Stimulated activated CD4-positive, alpha-beta T cell treated with anti-CD3 and anti-CD28 coated beads, TNF-alpha, amount 100 ng/mL, for 48 hours (primary cell): ENCODE measurements around the gene BACE1-AS.
"Not testable (repeated sequence)": the region's sequence is repeated elsewhere in the genome, so short reads cannot be mapped to it uniquely, and the experiment has no call there.

ENCODE experiments used
- DNase-seq, 3 donors: peaks; one replicate each; pipeline ENCODE4 v3.0.0-alpha.2; 2020; ENCODE audit warnings: low read depth in 3 of 3

BACE1-AS gene

DNA sequence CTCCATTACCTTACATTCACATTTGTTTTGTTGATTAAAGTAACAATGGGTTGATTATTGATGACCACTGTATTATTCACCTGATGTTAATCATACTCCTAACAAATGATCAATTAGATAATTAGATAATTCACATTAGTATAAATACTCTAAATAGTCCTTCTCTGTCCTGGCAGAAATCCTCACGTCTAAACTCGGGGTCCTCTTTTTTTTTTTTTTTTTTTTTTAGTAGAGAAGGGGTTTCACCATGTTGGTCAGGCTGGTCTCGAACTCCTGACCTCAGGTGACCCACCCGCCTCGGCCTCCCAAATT, 36.1 kb downstream of the BACE1-AS start:
- DNase-seq, result not testable (repeated sequence)

DNA sequence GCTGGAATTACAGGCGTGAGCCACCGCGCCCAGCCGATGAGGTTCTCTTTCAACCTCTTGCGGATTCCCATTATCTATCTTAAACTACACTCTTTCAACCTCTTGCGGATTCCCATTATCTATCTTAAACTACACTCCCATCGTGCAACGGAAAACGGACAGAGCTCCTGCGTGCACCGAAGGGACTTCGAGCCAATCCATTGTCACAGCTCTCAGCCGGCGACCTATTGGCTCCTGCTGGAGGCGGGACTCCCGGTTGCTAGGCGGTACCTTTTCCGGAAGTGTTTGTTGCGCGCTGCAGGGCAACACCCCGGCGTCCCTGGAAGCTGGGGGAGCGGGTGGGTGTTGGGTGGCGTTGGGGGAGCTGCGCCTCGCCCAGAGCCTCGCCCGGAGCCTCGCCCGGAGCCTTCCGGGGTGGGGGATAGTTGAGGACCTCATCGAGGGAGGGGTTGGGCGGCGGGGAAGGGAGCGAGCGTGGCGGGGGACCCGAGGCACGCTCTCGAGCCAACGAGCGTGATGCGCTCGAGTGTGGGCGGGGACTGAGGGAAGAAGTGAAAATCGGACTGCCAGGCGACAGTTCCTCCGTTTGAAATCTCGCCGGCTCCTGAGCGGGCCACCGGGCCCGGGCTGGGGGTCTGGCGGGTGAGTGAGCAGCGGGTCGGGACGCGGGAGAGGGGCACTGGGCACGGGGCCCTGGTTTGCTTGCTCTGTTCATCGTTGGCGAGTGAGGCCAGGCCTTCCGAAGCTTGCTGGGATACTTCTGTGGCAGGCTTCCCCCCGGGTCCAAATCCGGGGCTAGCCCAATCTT, 36.6 kb downstream of the BACE1-AS start, which contains the start of gene CEP164:
CEP164 (plus strand) TSS at position 288 of the 808 bp plus-strand sequence. CDS start 10,733 bp downstream, outside the sequence.
- peak; percentile 87 to 92 (median 89) for DNase-seq

GRCh38 chr11:117328375-117329010, 37.3 kb downstream of the BACE1-AS start:
- DNase-seq, result no peak

GRCh38 chr11:117332843-117333242, 41.7 kb downstream of the BACE1-AS start:
- no peak for DNase-seq

- no peak for DNase-seq
Measured at GRCh38 chr11:117333917-117334316, 42.8 kb downstream of the BACE1-AS start.

DNA sequence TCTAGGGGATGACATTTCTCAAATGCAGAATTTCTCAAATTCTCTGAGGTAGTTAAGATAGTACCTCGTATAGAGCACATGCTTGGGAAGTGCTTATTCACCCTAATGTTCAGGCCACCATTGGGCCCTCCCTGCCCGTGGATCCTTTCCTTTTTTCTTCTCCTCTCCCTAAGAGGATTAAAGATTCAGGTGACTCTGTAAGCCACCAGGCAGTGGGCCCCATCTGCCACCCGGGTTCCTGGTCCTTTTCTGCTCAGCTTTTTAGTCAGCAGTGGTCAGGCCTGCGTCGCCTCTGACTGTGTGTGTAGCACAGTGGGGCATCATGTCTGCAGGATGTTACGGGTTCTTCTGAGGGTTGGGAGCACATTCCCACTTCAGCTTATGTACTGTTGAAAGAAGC, 43.8 kb downstream of the BACE1-AS start:
- no peak for DNase-seq

DNA sequence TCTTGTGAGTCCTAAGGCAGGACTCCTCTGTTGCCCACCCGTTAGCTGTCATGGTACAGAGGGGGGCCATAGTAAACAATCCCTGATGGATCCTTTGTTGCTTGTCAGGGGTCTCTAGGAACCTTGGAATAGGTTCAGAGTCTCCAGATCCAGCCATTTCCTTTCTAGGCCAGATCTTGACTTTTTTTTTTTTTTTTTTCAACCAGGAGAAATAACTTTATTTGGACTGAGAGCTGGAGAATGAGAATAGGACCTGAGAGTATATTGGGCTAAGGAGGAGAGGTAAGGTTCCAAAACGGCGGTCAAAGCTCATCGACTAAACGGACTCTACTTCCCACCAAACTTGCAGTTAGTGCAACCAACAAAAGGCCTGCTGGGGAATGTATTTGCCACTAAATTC, 44.3 kb downstream of the BACE1-AS start:
- no peak for DNase-seq

DNA sequence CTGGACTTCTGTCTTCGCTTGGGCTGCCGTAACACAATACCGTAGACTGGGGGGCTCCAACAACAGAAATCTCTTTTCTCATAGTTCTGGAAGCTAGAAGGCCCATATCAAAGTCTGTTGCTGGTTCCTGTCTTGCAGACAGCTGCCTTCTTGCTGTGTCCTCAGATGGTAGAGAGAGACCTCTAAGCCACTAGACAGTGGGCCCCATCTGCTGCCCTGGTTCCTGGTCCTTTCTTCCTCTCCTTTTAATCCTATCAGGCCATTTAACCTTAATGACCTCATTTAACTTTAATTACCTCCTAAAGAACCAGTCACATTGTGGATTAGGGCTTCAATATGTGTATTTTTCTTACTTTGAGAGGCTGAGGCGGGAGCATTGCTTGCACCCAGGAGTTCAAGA, 45.9 kb downstream of the BACE1-AS start:
- no peak for DNase-seq
